Thoracic aorta (tissue), 2 donors: ENCODE measurements around the gene EXOC4. TPM values are rescaled to one million over a fixed set of nuclear protein-coding genes. Genes with fewer than 3 reads are reported as not detected.

Experiments
- ATAC-seq: fragments of 150-250 bp; one replicate; pipeline ENCODE4 v1.8.0; 2017; ENCODE audit warnings: low read depth; ENCODE audit not compliant: insufficient number of reproducible peaks, low FRiP score
- DNase-seq: peaks from one replicate; pipeline ENCODE4 v3.0.0-alpha.2; 2020; ENCODE audit warnings: low spot score
- H3K27ac ChIP-seq, 2 donors: fragments of 200-600 bp; sonication (generic); 1 replicate in 1 of 2; 2 replicates in 1 of 2; pipeline ENCODE4 v1.5.1; 2016; ENCODE audit warnings: mild to moderate bottlenecking in 2 of 2, moderate library complexity in 2 of 2
- H3K27me3 ChIP-seq: fragments of 200-600 bp; sonication (generic); replicated peaks from 2 replicates; pipeline ENCODE4 v1.6.0; 2016; ENCODE audit warnings: mild to moderate bottlenecking; ENCODE audit not compliant: insufficient read depth
- H3K36me3 ChIP-seq: fragments of 200-600 bp; sonication (generic); one replicate; pipeline ENCODE4 v1.5.1; 2016
- H3K4me1 ChIP-seq, 2 donors: fragments of 200-600 bp; sonication (generic); 1 replicate in 1 of 2; 2 replicates in 1 of 2; pipeline versions ENCODE4 v1.5.1 to v1.6.0; 2016; ENCODE audit warnings: low read depth in 2 of 2, mild to moderate bottlenecking in 1 of 2; ENCODE audit not compliant: control insufficient read depth in 1 of 2
- H3K4me3 ChIP-seq: fragments of 200-600 bp; sonication (generic); 2 replicates; pipeline ENCODE4 v1.5.1; 2016; ENCODE audit warnings: mild to moderate bottlenecking
- H3K9me3 ChIP-seq: fragments of 200-600 bp; sonication (generic); 2 replicates; pipeline ENCODE4 v1.5.1; 2016
- total RNA-seq, 2 donors: library from RNA; depleted of rRNA; stranded (reverse); fragments of >200 nt; gene quantifications; one replicate each; pipeline versions ENCODE4 v1.1.0 to v1.2.3, GENCODE V29; 2016
- TF ChIP-seq, protein P1 (sequence below): fragments of 200-600 bp; sonication (generic); IDR thresholded peaks from one replicate; pipeline ENCODE4 v1.5.1; 2019; ENCODE audit warnings: antibody characterized with exemption

EXOC4 gene
- total RNA-seq, 2 donors from 2014 or later = 65.3 to 72.8 TPM

- TF ChIP-seq, protein P1, sequence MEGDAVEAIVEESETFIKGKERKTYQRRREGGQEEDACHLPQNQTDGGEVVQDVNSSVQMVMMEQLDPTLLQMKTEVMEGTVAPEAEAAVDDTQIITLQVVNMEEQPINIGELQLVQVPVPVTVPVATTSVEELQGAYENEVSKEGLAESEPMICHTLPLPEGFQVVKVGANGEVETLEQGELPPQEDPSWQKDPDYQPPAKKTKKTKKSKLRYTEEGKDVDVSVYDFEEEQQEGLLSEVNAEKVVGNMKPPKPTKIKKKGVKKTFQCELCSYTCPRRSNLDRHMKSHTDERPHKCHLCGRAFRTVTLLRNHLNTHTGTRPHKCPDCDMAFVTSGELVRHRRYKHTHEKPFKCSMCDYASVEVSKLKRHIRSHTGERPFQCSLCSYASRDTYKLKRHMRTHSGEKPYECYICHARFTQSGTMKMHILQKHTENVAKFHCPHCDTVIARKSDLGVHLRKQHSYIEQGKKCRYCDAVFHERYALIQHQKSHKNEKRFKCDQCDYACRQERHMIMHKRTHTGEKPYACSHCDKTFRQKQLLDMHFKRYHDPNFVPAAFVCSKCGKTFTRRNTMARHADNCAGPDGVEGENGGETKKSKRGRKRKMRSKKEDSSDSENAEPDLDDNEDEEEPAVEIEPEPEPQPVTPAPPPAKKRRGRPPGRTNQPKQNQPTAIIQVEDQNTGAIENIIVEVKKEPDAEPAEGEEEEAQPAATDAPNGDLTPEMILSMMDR = no peak
- DNase-seq (no peak), ATAC-seq (no peak)
- no peaks in the 10 kb centered on the region for H3K27me3 ChIP-seq
- H3K4me1 ChIP-seq = no peaks in the 10 kb centered on the region
- no peak overlapping the region for H3K27ac ChIP-seq
- no peaks in the 10 kb centered on the region for H3K36me3 ChIP-seq
- no peak overlapping the region for H3K4me3 ChIP-seq
- no peaks in the 10 kb centered on the region for H3K9me3 ChIP-seq
Observed at GRCh38 chr7:133489906-133490305, 237.0 kb downstream of the EXOC4 start.

GRCh38 chr7:133491201-133491691, 238.4 kb downstream of the EXOC4 start:
- Histone ChIP-seq H3K4me1 (no peaks in the 10 kb centered on the region), H3K9me3 (no peaks in the 10 kb centered on the region), H3K36me3 (no peaks in the 10 kb centered on the region), H3K4me3 (no peak overlapping the region), H3K27me3 (no peaks in the 10 kb centered on the region), H3K27ac (no peak overlapping the region)
- ATAC-seq (no peak), DNase-seq (no peak)
- TF ChIP-seq, protein P1 = no peak

- no peaks in the 10 kb centered on the region for H3K4me1 ChIP-seq
- DNase-seq (no peak), ATAC-seq (no peak)
- no peak overlapping the region for H3K4me3 ChIP-seq
- no peaks in the 10 kb centered on the region for H3K36me3 ChIP-seq
- no peak overlapping the region for H3K27ac ChIP-seq
- H3K27me3 ChIP-seq = no peaks in the 10 kb centered on the region
- H3K9me3 ChIP-seq = no peaks in the 10 kb centered on the region
- TF ChIP-seq, protein P1 = no peak
Observed at GRCh38 chr7:133491846-133492652, 239.2 kb downstream of the EXOC4 start.

GRCh38 chr7:133497061-133497460, 244.2 kb downstream of the EXOC4 start:
- Histone ChIP-seq H3K27ac (no peak overlapping the region), H3K4me3 (no peak overlapping the region), H3K9me3 (no peaks in the 10 kb centered on the region), H3K27me3 (no peaks in the 10 kb centered on the region), H3K36me3 (no peaks in the 10 kb centered on the region), H3K4me1 (peaks cover 0 to 6% of the 10 kb centered on the region in 2 donors)
- TF ChIP-seq, protein P1 = no peak
- DNase-seq = no peak
- no peak for ATAC-seq

GRCh38 chr7:133501771-133502170, 248.9 kb downstream of the EXOC4 start:
- no peak overlapping the region for H3K4me3 ChIP-seq
- no peaks in the 10 kb centered on the region for H3K36me3 ChIP-seq
- peaks cover 0 to 15% of the 10 kb centered on the region in 2 donors for H3K4me1 ChIP-seq
- no peaks in the 10 kb centered on the region for H3K9me3 ChIP-seq
- DNase-seq (no peak), ATAC-seq (no peak)
- H3K27me3 ChIP-seq = no peaks in the 10 kb centered on the region
- TF ChIP-seq, protein P1 = no peak
- H3K27ac ChIP-seq = no peak overlapping the region
